HuH-7.5 (cell line): ENCODE results near the gene PIAS3.
"Not testable (repeated sequence)": the region's sequence is repeated elsewhere in the genome, so short reads cannot be mapped to it uniquely, and the experiment has no call there.

Experiments
- DNase-seq: peaks from one replicate; pipeline ENCODE4 v3.0.0; 2011; ENCODE audit warnings: low spot score

The PIAS3 gene

DNA sequence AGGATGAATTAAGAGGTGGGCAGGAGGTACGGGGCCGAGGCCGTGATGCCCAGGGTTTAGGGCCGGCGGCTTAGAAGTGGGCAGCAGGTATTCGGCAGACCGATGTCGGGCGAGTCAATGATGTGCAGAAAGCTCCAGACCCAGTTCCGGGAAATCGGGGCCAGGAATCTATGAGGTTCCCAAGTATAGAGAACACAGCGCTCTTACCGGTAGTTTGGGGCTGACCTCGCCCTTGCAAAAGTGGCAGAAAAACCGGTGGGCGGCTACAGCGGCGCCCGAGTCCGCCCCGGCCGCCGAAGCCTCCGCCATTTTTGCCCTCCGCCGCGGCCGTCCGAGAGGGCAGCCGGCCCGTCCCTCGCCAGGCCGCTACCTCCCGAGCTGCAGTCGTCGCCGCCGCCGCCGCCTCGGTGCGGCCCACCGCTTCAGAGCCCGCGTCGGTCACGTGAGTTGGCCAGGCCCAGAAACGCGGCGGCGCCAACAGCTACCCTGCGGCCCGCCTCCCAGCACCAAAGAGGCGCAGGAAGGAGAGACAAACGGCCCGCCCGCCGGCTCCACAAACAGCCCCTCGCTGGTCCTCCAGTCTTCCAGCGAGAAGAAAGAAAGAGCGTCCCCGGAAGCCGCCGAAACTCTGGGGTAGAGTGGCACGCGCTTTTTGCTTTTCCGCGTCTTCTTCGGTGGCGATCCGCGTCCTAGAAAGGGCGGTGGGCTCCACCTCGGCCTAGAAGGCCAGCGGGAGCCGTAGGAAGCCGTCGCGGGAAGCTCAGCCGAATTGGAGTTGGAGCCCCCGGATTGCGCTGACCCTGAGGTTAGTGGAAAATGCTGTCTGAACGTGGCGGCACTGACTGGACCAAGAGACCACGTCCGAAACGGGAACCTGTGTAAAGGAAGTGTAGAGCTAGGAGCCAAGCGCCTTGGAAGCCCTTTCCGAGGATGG is 35.0 kb downstream of the PIAS3 start, which contains the start of the genes POLR3C and RNF115:
Gene POLR3C (plus strand): TSS at position 636 of the 934 bp plus-strand sequence. CDS start 1,577 bp downstream, outside the sequence.
Gene RNF115 (minus strand): TSS at position 531 of the 934 bp plus-strand sequence. CDS start 222 bp downstream, at position 309.
- peak; percentile 71 for DNase-seq

DNA sequence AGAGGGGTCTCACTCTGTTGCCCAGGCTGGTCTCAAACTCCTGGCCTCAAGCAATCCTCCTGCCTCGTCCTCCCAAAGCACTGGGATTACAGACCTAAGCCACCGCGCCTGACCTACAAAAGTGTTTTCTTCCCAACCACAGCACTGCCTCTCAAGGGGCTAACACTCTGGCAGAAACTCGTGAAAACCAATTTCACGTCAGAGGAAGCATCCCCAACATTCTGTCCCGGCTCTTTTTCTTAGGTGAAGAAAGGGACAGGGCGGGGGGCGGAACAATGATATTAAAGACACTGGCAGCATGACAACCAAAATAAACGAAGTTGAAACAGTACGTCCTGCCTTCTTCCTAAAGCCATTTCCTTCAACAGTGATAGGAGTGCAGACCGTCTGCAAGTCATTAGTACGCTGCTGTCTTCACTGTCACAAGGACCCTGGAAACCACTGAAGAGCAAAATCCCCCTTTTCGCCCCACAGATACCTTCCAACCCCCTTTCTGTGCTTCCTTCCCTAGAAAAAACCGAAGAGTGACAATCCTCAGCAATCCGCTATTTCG is 36.0 kb downstream of the PIAS3 start:
- not testable (repeated sequence) for DNase-seq

DNA sequence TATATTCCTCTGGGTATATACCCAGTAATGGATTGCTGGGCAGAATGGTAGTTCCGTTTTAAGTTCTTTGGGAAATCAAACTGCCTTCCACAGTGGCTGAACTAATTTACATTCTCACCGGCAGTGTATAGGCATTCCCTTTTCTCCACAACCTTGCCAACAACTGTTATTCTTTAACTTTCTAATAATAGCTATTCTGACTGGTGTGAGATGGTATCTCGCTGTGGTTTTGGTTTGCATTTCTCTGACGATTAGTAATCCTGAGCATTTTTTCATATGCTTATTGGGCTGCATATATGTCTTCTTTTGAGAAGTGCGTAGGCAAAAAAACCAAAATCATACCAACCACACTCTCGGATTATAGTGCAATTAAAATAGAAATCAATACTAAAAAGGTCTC is 40.8 kb downstream of the PIAS3 start:
- not testable (repeated sequence) for DNase-seq

DNA sequence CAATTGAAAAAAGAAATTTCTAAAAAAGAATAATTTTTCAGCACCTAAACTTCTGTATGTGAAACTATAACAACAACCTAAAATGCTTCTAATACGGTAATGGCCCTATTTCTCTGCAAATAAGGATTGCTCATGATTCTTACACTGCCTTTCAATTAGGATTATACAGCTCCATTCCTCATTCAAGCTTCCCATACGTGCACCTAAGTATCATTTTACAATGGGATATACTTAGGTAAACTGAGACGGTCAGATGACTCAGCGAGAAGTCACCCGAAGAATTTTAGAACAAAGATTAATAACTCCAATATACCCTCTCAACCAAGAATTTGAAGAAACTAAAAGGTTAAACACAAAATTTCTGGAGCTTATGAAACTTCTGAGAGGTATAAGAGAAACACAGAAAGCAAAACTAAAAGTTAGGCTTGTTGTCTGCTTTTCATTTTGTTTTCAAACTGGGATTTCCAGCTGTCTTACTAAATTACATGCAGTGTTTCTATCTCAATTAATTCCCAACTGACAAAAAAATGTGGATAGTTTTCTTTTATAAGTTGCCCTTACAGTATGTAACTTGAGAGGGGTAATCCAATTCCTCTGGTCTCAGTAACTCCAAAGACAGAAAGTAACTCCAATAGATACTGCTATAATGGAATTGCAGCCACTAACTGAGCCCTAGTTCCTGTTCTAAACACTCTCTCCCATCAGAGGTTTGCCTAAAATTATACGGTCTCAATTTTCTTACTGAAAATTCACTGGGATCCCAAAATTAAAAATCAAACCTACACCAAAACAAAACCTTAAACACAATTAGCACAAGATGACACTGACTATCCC is 45.7 kb downstream of the PIAS3 start:
- DNase-seq: not testable (repeated sequence)

DNA sequence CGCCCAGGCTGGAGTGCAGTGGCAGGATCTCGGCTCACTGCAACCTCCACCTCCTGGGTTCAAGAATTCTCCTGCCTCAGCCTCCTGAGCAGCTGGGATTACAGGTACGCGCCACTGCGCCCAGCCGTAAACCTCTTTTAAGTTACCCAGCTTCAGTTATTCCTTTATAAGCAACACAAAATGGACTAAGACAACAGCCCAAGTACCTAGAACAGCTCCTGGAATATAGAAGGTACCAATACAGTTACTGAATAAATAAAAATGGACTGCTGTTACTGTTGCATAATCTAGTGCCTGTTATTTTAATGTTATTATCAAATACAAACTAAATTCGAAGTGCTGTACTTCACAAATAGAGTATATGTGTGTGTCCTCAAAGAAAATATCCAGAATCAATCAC is 52.0 kb downstream of the PIAS3 start:
- no peak for DNase-seq

DNA sequence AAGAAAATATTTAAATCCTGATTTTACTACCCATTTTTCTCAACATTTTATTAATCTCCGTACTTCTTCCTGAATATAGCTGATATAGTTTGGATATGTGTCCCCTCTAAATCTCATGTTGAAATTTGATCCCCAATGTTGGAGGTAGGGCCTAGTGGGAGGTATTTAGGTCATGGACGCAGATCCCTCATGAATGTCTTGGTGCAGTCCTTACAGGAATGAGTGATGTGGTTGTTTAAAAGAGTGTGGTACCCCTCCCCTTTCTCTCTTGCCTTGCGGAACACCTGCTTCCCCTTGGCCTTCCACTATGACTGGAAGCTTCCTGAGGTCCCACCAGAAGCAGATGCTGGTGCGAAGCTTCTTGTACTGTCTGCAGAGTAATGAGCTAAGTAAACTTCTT is 52.5 kb downstream of the PIAS3 start:
- no peak for DNase-seq

DNA sequence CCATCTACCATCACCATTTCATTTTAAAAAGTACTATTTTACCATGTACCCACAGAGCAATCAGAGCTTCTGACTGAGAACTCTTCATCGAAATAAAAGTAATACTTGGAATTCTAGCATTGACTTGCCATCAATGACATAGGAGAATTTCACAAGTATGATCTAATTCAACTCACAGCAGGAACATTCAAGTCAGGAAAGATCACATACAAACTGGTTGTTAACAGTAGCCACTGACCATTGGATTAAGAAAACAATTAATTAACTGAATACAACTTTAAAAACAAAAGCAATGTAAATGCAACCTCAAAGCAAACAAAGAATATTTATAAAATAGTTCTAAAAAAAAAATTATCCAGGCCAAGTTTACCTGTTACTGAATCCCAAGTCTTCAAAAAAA is 53.8 kb downstream of the PIAS3 start:
- no peak for DNase-seq

DNA sequence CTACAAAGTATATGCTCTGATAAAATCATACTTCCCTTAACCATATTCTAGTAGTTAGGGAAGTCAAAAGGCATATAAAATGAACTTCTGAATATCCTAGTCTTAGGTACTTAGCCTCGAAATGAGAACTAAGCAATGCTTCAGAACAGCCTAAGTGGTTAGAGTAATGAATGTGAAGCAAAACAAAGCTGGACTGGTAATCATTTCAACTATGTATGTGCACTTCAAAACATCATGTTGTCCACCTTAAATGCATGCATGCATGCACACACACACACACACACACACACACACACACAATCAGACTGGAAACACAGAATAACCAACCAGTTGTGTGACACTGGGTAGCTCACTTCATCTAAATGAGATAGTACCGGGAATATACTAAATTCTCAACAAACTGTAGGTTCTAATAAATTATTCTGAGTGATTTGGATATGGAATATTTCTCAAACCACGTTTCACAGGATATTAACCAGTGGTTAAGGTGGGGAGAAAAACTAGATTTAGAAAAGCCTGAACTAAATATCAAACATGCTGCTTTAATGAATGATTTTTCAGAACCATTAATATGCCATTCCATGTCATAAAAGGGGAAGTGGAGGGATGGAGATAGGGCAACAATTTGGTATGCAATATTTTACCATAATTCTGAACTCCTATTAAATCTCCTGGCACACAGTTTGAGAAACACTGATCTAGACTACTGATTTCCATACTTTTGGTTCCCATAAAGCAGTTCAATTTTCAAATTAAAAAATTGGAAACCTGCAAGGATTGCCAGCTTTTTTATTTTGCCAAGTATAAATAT is 54.4 kb downstream of the PIAS3 start:
- DNase-seq: no peak

DNA sequence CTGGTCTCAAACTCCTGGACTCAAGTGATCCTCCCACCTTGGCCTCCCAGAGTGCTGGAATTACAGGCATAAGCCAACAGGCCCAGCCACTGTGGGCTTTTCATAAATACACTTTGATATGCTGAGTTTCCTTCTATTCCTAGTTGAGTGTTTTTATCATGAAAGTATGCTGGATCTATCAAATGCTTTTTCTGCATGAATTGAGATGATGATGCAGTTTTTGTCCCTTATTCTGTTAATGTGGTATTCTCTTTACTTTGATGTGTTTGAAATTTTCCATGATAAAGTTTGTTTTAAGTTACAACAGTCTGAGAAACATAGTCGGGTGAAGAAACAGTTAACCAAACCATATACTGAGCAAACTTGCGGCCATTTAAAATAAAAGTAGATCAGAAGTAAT is 59.1 kb downstream of the PIAS3 start:
- DNase-seq: no peak
